A673 (cell line): ENCODE data around the gene MAST4. TPM values are rescaled to one million over a fixed set of nuclear protein-coding genes. Genes with fewer than 3 reads are reported as not detected.

Experiments
- BruUV-seq: library from RNA; stranded (reverse); fragments of 400-500 nt; replicated peaks from 2 replicates; lab custom pipeline; 2021; lab: Mats Ljungman, UMichigan
- CTCF ChIA-PET: fragments of 300-600 bp; sonication (Branson Sonifier 250); formaldehyde crosslinking; loops from one replicate; lab custom pipeline; 2022; ENCODE audit warnings: antibody characterized with exemption; lab: Charles Lee
- POLR2A ChIA-PET: fragments of 300-600 bp; sonication (Branson Sonifier 250); formaldehyde crosslinking; loops from one replicate; lab custom pipeline; 2022; ENCODE audit warnings: antibody characterized with exemption; ENCODE audit not compliant: low non-redundant PET; lab: Charles Lee
- DNase-seq: peaks from one replicate; pipeline ENCODE4 v3.0.0-alpha.2; 2015; ENCODE audit warnings: low spot score
- H3K27ac ChIP-seq: fragments of 200-600 bp; sonication (generic); 2 replicates; pipeline ENCODE4 v1.5.1; 2016; ENCODE audit warnings: mixed run types, low read depth, mild to moderate bottlenecking, mixed read lengths, antibody characterized with exemption, low read length; ENCODE audit not compliant: poor library complexity, severe bottlenecking
- H3K27me3 ChIP-seq: fragments of 200-600 bp; sonication (generic); replicated peaks from 2 replicates; pipeline ENCODE4 v1.6.1; 2017; ENCODE audit warnings: mixed run types, low read depth, mild to moderate bottlenecking, mixed read lengths, antibody characterized with exemption, low read length; ENCODE audit not compliant: insufficient read depth, poor library complexity
- H3K36me3 ChIP-seq: fragments of 200-600 bp; sonication (generic); 2 replicates; pipeline ENCODE4 v1.6.1; 2016; ENCODE audit warnings: mixed run types, mild to moderate bottlenecking, mixed read lengths, antibody characterized with exemption, low read length; ENCODE audit not compliant: insufficient read depth, poor library complexity, severe bottlenecking
- H3K4me1 ChIP-seq: fragments of 200-600 bp; sonication (generic); 2 replicates; pipeline ENCODE4 v1.6.1; 2017; ENCODE audit warnings: mixed run types, mild to moderate bottlenecking, mixed read lengths, antibody characterized with exemption, low read length; ENCODE audit not compliant: insufficient read depth, poor library complexity, severe bottlenecking
- H3K4me3 ChIP-seq: fragments of 200-600 bp; sonication (generic); 2 replicates; pipeline ENCODE4 v1.5.1; 2016; ENCODE audit warnings: low read depth, mixed run types, mild to moderate bottlenecking, mixed read lengths, low read length; ENCODE audit not compliant: poor library complexity, severe bottlenecking
- H3K9me3 ChIP-seq: fragments of 200-600 bp; sonication (generic); 2 replicates; pipeline ENCODE4 v1.6.1; 2016; ENCODE audit warnings: mixed run types, low read depth, mild to moderate bottlenecking, mixed read lengths, antibody characterized with exemption, low read length; ENCODE audit not compliant: poor library complexity, severe bottlenecking
- CTCF ChIP-seq: fragments of 300-800, 200-600 bp; sonication (generic); conservative IDR thresholded peaks from 2 replicates; pipeline ENCODE4 v1.5.1; 2017; ENCODE audit warnings: low read depth, mild to moderate bottlenecking, antibody characterized with exemption, low read length, moderate library complexity, mixed read lengths
- EZH2 ChIP-seq: fragments of 200-600 bp; sonication (generic); IDR thresholded peaks from 2 replicates; pipeline ENCODE4 v1.6.1; 2017; ENCODE audit warnings: borderline replicate concordance, low read depth, mild to moderate bottlenecking, mixed read lengths, antibody characterized with exemption, low read length; ENCODE audit not compliant: poor library complexity, severe bottlenecking
- intact Hi-C: fragments of 100-400 bp; cut with micrococcal nuclease; formaldehyde crosslinking; loops from one replicate; pipeline ENCODE4 v1.10.0; 2022; ENCODE audit not compliant: unreplicated experiment
- total RNA-seq: library from RNA; stranded (reverse); gene quantifications from 2 replicates; pipeline ENCODE4 v1.2.3, GENCODE V29; 2021

The MAST4 gene
- total RNA-seq, 1 experiment from 2014 or later = 4.5 TPM

- Histone ChIP-seq H3K4me1 (no peaks in the 10 kb centered on the region), H3K36me3 (no peaks in the 10 kb centered on the region), H3K27ac (no peak overlapping the region), H3K9me3 (no peaks in the 10 kb centered on the region), H3K27me3 (no peaks in the 10 kb centered on the region), H3K4me3 (no peak overlapping the region)
- DNase-seq = no peak
- TF ChIP-seq EZH2 (no peak), CTCF (no peak)
- no TSS peak for BruUV-seq
- ChIA-PET CTCF (no interaction called here), POLR2A (no interaction called here)
- intact Hi-C loops = no loop called here
Observed at GRCh38 chr5:66633754-66634153, 37.6 kb downstream of the MAST4 start.

- Histone ChIP-seq H3K4me1 (no peaks in the 10 kb centered on the region), H3K27me3 (no peaks in the 10 kb centered on the region), H3K4me3 (no peak overlapping the region), H3K27ac (no peak overlapping the region), H3K36me3 (no peaks in the 10 kb centered on the region), H3K9me3 (no peaks in the 10 kb centered on the region)
- CTCF ChIA-PET = no interaction called here
- intact Hi-C loops = no loop called here
- TF ChIP-seq EZH2 = no peak
- no peak for TF ChIP-seq CTCF
- no TSS peak for BruUV-seq
- POLR2A ChIA-PET = no interaction called here
- DNase-seq = no peak
Observed at GRCh38 chr5:66634601-66635000, 38.4 kb downstream of the MAST4 start.

GRCh38 chr5:66637994-66638393 is 41.8 kb downstream of the MAST4 start:
- Histone ChIP-seq H3K27ac (no peak overlapping the region), H3K36me3 (no peaks in the 10 kb centered on the region), H3K27me3 (no peaks in the 10 kb centered on the region), H3K4me3 (no peak overlapping the region), H3K4me1 (no peaks in the 10 kb centered on the region), H3K9me3 (no peaks in the 10 kb centered on the region)
- no TSS peak for BruUV-seq
- ChIA-PET CTCF (no interaction called here), POLR2A (no interaction called here)
- intact Hi-C loops = no loop called here
- DNase-seq = no peak
- TF ChIP-seq EZH2 (no peak), CTCF (no peak)
